Gastroesophageal sphincter (tissue), 4 donors: ENCODE measurements around the gene SORCS1. TPM values are rescaled to one million over a fixed set of nuclear protein-coding genes. Genes with fewer than 3 reads are reported as not detected.

Experiments
- ATAC-seq: fragments of 150-250 bp; one replicate; pipeline ENCODE4 v1.9.1; 2016; ENCODE audit warnings: mild to moderate bottlenecking, moderate library complexity
- H3K27ac ChIP-seq, 4 donors: fragments of 200-600 bp; sonication (generic) in 3 of 4; 1 replicate in 3 of 4; 2 replicates in 1 of 4; pipeline ENCODE4 v1.5.1; 2016 to 2019
- H3K27me3 ChIP-seq: fragments of 200-600 bp; sonication (generic); one replicate; pipeline ENCODE4 v1.5.1; 2019
- H3K36me3 ChIP-seq, 2 donors: fragments of 200-600 bp; sonication (generic); one replicate each; pipeline ENCODE4 v1.5.1; 2019; ENCODE audit warnings: control low read depth in 1 of 2
- H3K4me1 ChIP-seq, 3 donors: fragments of 200-600 bp; sonication (generic); 1 replicate in 2 of 3; 2 replicates in 1 of 3; pipeline ENCODE4 v1.5.1; 2016 to 2019; ENCODE audit warnings: control low read depth in 2 of 3
- H3K4me3 ChIP-seq, 2 donors: fragments of 200-600 bp; sonication (generic); one replicate each; pipeline ENCODE4 v1.5.1; 2019; ENCODE audit warnings: mild to moderate bottlenecking in 1 of 2, moderate library complexity in 1 of 2
- H3K9me3 ChIP-seq, 3 donors: fragments of 200-600 bp; sonication (generic); one replicate each; pipeline ENCODE4 v1.5.1; 2017 to 2019; ENCODE audit warnings: control low read depth in 2 of 3
- CTCF ChIP-seq, 4 experiments: fragments of 200-600 bp in 2 of 4; fragments of 450-650 bp in 2 of 4; sonication (generic) in 1 of 4; IDR thresholded peaks; one replicate each; pipeline ENCODE4 v1.5.1; 2017 to 2019; ENCODE audit warnings: antibody characterized with exemption in 4 of 4, mild to moderate bottlenecking in 2 of 4, moderate library complexity in 2 of 4
- EP300 ChIP-seq: sonication (generic); formaldehyde crosslinking; IDR thresholded peaks from one replicate; pipeline ENCODE4 v1.6.1; 2017; ENCODE audit warnings: antibody characterized with exemption, mild to moderate bottlenecking
- POLR2A ChIP-seq, 2 donors: fragments of 450-650 bp; IDR thresholded peaks; one replicate each; pipeline ENCODE4 v1.6.1; 2017; ENCODE audit warnings: antibody characterized with exemption in 2 of 2, mild to moderate bottlenecking in 2 of 2, moderate library complexity in 1 of 2
- POLR2AphosphoS5 ChIP-seq: sonication (generic); formaldehyde crosslinking; IDR thresholded peaks from one replicate; pipeline ENCODE4 v1.6.1; 2017; ENCODE audit warnings: antibody characterized with exemption
- WGBS, 2 donors: methylation state at CpG; one replicate each; pipeline ENCODE4 v1.1.5; 2018; ENCODE audit warnings: low coverage in 1 of 2; 5-methylcytosine and 5-hydroxymethylcytosine counted together
- total RNA-seq, 4 donors: library from RNA; depleted of rRNA; stranded (reverse); fragments of >200 nt; gene quantifications; one replicate each; pipeline ENCODE4 v1.1.0, GENCODE V29; 2016

The SORCS1 gene
- total RNA-seq, 4 donors from 2014 or later: 8.5 to 18.6 (median 10.0) TPM

- Histone ChIP-seq H3K36me3 (no peaks in the 10 kb centered on the region), H3K4me3 (no peak overlapping the region), H3K9me3 (no peaks in the 10 kb centered on the region), H3K27ac (no peak overlapping the region), H3K27me3 (no peaks in the 10 kb centered on the region), H3K4me1 (no peaks in the 10 kb centered on the region)
- no peak for ATAC-seq
- 75 to 92% methylated on average over 3 to 5 of the region's 5 CpGs for WGBS, 2 donors
- TF ChIP-seq CTCF (IDR thresholded peaks at IDR 0.05) (no peak), POLR2AphosphoS5 (no peak), EP300 (no peak), POLR2A (IDR thresholded peaks at IDR 0.05) (no peak)
Observed at GRCh38 chr10:106751091-106751490, 413.4 kb downstream of the SORCS1 start.

GRCh38 chr10:106746868-106747267 lies 417.6 kb downstream of the SORCS1 start:
- no peaks in the 10 kb centered on the region for H3K36me3 ChIP-seq
- H3K9me3 ChIP-seq: no peaks in the 10 kb centered on the region
- TF ChIP-seq EP300: no peak
- TF ChIP-seq POLR2A (IDR thresholded peaks at IDR 0.05): no peak
- WGBS, 2 donors: 83 to 91% methylated on average over 1 of the region's 1 CpG
- ATAC-seq: no peak
- H3K4me3 ChIP-seq: no peak overlapping the region
- H3K27me3 ChIP-seq: no peaks in the 10 kb centered on the region
- H3K27ac ChIP-seq: no peak overlapping the region
- no peaks in the 10 kb centered on the region for H3K4me1 ChIP-seq

GRCh38 chr10:106741006-106741530 lies 423.4 kb downstream of the SORCS1 start:
- 54 to 75% methylated on average over 1 to 4 of the region's 4 CpGs for WGBS, 2 donors
- no peak for ATAC-seq
- Histone ChIP-seq H3K27ac (no peak overlapping the region), H3K4me1 (no peaks in the 10 kb centered on the region), H3K27me3 (no peaks in the 10 kb centered on the region), H3K9me3 (no peaks in the 10 kb centered on the region), H3K4me3 (no peak overlapping the region), H3K36me3 (no peaks in the 10 kb centered on the region)
- TF ChIP-seq POLR2AphosphoS5 (no peak), CTCF (IDR thresholded peaks at IDR 0.05) (no peak), EP300 (no peak), POLR2A (IDR thresholded peaks at IDR 0.05) (no peak)

DNA sequence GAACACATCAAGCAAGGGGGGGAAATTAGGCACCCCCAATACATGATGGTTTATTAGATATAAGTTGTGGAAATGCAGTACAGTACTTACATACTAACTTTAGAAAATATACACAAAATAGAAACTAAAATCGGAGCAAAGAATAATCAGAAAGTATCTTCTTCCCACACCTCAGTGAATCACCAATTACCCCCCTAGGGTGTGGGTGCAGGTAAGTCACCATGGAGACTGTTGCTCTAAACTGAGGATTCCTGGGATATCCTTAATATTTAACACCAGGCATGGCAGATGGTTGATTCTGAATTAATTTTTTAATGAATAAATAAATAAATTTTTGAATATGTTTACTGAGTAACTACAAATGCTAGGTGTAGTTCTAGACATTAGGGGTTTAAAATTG lies 424.4 kb downstream of the SORCS1 start:
- 92 to 93% methylated on average over 1 of the region's 1 CpG for WGBS, 2 donors

GRCh38 chr10:106734220-106734619 lies 430.3 kb downstream of the SORCS1 start:
- Histone ChIP-seq H3K27ac (no peak overlapping the region), H3K27me3 (no peaks in the 10 kb centered on the region), H3K36me3 (no peaks in the 10 kb centered on the region), H3K4me1 (no peaks in the 10 kb centered on the region), H3K4me3 (no peak overlapping the region), H3K9me3 (no peaks in the 10 kb centered on the region)
- no peak for ATAC-seq
- TF ChIP-seq CTCF (IDR thresholded peaks at IDR 0.05) (no peak), EP300 (no peak), POLR2A (IDR thresholded peaks at IDR 0.05) (no peak), POLR2AphosphoS5 (no peak)

More for the DNA sequence above, 424.4 kb downstream of the SORCS1 start:
- H3K9me3 ChIP-seq: no peaks in the 10 kb centered on the region
- no peaks in the 10 kb centered on the region for H3K27me3 ChIP-seq
- H3K36me3 ChIP-seq: no peaks in the 10 kb centered on the region
- no peak overlapping the region for H3K4me3 ChIP-seq
- TF ChIP-seq EP300 (no peak), CTCF (IDR thresholded peaks at IDR 0.05) (no peak), POLR2AphosphoS5 (no peak), POLR2A (IDR thresholded peaks at IDR 0.05) (no peak)
- no peak overlapping the region for H3K27ac ChIP-seq
- no peak for ATAC-seq
- H3K4me1 ChIP-seq: no peaks in the 10 kb centered on the region
